Measurements from ENCODE around the gene C9. TPM values are rescaled to one million over a fixed set of nuclear protein-coding genes. Genes with fewer than 3 reads are reported as not detected.

Gene C9
- total and polyA plus RNA-seq, 2 experiments from 2014 or later, result not detected

DNA sequence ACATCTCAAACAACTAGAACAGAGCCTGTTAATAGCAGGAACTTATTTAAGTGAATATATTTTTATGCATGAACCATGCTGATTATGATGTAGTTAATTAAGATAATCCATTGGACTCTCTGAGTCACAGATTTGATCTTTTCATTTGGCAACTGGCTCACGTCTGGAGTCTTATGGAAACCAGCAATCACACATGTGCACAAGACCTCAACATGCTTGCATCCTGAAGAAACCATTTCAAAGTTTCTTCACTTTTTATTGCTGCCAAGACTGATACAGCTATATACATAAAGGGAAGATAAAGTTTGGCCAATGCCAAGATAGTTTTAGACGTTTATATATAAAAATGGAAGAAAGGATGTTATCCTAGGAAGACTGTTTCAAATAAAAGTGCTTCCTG is 13.3 kb upstream of the C9 start:
- no peak overlapping the region for H3K4me3 Mint-ChIP-seq
- Histone ChIP-seq H3K36me3 (ENCODE audit: insufficient read depth) (no peaks in the 10 kb centered on the region), H3K4me2 (no peak overlapping the region), H3K27ac (ENCODE audit: low read depth) (no peak overlapping the region), H4K20me1 (replicated peaks; ENCODE audit: insufficient read depth) (no peaks in the 10 kb centered on the region), H2AFZ (no peak overlapping the region), H3K4me1 (ENCODE audit: insufficient read depth) (no peaks in the 10 kb centered on the region; the same call in 1 of the 2 replicates), H3K79me2 (replicated peaks; ENCODE audit: insufficient read depth) (no peaks in the 10 kb centered on the region), H3F3A (replicated peaks; ENCODE audit: low read depth) (no peaks in the 10 kb centered on the region), H3K9me2 (ENCODE audit: insufficient read depth) (no peaks in the 10 kb centered on the region; the same call in 1 of the 2 replicates), H3K4me3 (no peak overlapping the region), H3K27me3 (ENCODE audit: insufficient read depth) (no peaks in the 10 kb centered on the region)
- no peak overlapping the region for H3K27ac Mint-ChIP-seq
- no peak for ATAC-seq
- TF ChIP-seq ZNF114 (CRISPR knock-in tag; IDR thresholded peaks at IDR 0.05) (no peak), STAT1 (IDR thresholded peaks at IDR 0.05; ENCODE audit: unreplicated experiment) (no peak), ZNF331 (CRISPR knock-in tag; IDR thresholded peaks at IDR 0.05; ENCODE audit: low read depth) (no peak), POLR2AphosphoS5 (IDR thresholded peaks at IDR 0.05; ENCODE audit: low read depth) (no peak), EZH2 (IDR thresholded peaks at IDR 0.05; ENCODE audit: low read depth, unreplicated experiment) (no peak), CREB1 (CRISPR knock-in tag; IDR thresholded peaks at IDR 0.05; ENCODE audit: low read depth) (no peak), EZH2phosphoT487 (IDR thresholded peaks at IDR 0.05; ENCODE audit: unreplicated experiment) (no peak), NANOG (IDR thresholded peaks at IDR 0.05; ENCODE audit: borderline replicate concordance) (no peak)
- TF ChIP-seq, protein P1, sequence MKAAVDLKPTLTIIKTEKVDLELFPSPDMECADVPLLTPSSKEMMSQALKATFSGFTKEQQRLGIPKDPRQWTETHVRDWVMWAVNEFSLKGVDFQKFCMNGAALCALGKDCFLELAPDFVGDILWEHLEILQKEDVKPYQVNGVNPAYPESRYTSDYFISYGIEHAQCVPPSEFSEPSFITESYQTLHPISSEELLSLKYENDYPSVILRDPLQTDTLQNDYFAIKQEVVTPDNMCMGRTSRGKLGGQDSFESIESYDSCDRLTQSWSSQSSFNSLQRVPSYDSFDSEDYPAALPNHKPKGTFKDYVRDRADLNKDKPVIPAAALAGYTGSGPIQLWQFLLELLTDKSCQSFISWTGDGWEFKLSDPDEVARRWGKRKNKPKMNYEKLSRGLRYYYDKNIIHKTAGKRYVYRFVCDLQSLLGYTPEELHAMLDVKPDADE (IDR thresholded peaks at IDR 0.05), result no peak
- TF ChIP-seq, protein P2, sequence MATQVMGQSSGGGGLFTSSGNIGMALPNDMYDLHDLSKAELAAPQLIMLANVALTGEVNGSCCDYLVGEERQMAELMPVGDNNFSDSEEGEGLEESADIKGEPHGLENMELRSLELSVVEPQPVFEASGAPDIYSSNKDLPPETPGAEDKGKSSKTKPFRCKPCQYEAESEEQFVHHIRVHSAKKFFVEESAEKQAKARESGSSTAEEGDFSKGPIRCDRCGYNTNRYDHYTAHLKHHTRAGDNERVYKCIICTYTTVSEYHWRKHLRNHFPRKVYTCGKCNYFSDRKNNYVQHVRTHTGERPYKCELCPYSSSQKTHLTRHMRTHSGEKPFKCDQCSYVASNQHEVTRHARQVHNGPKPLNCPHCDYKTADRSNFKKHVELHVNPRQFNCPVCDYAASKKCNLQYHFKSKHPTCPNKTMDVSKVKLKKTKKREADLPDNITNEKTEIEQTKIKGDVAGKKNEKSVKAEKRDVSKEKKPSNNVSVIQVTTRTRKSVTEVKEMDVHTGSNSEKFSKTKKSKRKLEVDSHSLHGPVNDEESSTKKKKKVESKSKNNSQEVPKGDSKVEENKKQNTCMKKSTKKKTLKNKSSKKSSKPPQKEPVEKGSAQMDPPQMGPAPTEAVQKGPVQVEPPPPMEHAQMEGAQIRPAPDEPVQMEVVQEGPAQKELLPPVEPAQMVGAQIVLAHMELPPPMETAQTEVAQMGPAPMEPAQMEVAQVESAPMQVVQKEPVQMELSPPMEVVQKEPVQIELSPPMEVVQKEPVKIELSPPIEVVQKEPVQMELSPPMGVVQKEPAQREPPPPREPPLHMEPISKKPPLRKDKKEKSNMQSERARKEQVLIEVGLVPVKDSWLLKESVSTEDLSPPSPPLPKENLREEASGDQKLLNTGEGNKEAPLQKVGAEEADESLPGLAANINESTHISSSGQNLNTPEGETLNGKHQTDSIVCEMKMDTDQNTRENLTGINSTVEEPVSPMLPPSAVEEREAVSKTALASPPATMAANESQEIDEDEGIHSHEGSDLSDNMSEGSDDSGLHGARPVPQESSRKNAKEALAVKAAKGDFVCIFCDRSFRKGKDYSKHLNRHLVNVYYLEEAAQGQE (IDR thresholded peaks at IDR 0.05; ENCODE audit: unreplicated experiment), result no peak
- TF ChIP-seq, protein P3, sequence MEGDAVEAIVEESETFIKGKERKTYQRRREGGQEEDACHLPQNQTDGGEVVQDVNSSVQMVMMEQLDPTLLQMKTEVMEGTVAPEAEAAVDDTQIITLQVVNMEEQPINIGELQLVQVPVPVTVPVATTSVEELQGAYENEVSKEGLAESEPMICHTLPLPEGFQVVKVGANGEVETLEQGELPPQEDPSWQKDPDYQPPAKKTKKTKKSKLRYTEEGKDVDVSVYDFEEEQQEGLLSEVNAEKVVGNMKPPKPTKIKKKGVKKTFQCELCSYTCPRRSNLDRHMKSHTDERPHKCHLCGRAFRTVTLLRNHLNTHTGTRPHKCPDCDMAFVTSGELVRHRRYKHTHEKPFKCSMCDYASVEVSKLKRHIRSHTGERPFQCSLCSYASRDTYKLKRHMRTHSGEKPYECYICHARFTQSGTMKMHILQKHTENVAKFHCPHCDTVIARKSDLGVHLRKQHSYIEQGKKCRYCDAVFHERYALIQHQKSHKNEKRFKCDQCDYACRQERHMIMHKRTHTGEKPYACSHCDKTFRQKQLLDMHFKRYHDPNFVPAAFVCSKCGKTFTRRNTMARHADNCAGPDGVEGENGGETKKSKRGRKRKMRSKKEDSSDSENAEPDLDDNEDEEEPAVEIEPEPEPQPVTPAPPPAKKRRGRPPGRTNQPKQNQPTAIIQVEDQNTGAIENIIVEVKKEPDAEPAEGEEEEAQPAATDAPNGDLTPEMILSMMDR (conservative IDR thresholded peaks at IDR 0.05; ENCODE audit: low read depth in 2 of 2), result no peak
- peaks cover 2% of the 10 kb centered on the region for H3K27me3 Mint-ChIP-seq (ENCODE audit: insufficient read depth, low read depth, poor library complexity)
- no peaks in the 10 kb centered on the region for H3K9me3 Mint-ChIP-seq
- H3K36me3 Mint-ChIP-seq (ENCODE audit: low read depth), result 0 out of 3 replicates have a peak, but pooled peaks cover 2% of the 10 kb centered on the region
- peaks cover 13% of the 10 kb centered on the region for H3K4me1 Mint-ChIP-seq
- no peak for DNase-seq (ENCODE audit: low spot score)

Data from GM23338 (cell line).